HG02759 (cell line): ENCODE measurements around the gene RASL11A.
"Not testable (repeated sequence)": the region's sequence is repeated elsewhere in the genome, so short reads cannot be mapped to it uniquely, and the experiment has no call there.

Experiments
- ATAC-seq: cut with Tn5 transposase; IDR thresholded peaks from one replicate; pipeline ENCODE4 v1.9.1; 2021; ENCODE audit warnings: mild to moderate bottlenecking, moderate library complexity; ENCODE audit not compliant: unreplicated experiment

RASL11A gene

GRCh38 chr13:27296496-27296895 lies 25.9 kb downstream of the RASL11A start:
- ATAC-seq = no peak

GRCh38 chr13:27298849-27299248 lies 28.2 kb downstream of the RASL11A start:
- no peak for ATAC-seq

- ATAC-seq = not testable (repeated sequence)
Measured at GRCh38 chr13:27300406-27300805, 29.8 kb downstream of the RASL11A start.

GRCh38 chr13:27300941-27301586 lies 30.4 kb downstream of the RASL11A start:
- ATAC-seq = no peak

- ATAC-seq = no peak
Measured at GRCh38 chr13:27302643-27303262, 32.1 kb downstream of the RASL11A start.

GRCh38 chr13:27304099-27304498 lies 33.5 kb downstream of the RASL11A start:
- no peak for ATAC-seq

GRCh38 chr13:27304611-27305010 lies 34.0 kb downstream of the RASL11A start:
- ATAC-seq = no peak

GRCh38 chr13:27306364-27306763 lies 35.7 kb downstream of the RASL11A start:
- no peak for ATAC-seq

- ATAC-seq = no peak
Measured at GRCh38 chr13:27308941-27309340, 38.3 kb downstream of the RASL11A start.

- no peak for ATAC-seq
Measured at GRCh38 chr13:27309401-27309958, 38.9 kb downstream of the RASL11A start.

- no peak for ATAC-seq
Measured at GRCh38 chr13:27309967-27310598, 39.5 kb downstream of the RASL11A start.

- no peak for ATAC-seq
Measured at GRCh38 chr13:27310946-27311345, 40.3 kb downstream of the RASL11A start.

- no peak for ATAC-seq
Measured at GRCh38 chr13:27311518-27312210, 41.0 kb downstream of the RASL11A start.

- ATAC-seq = no peak
Measured at GRCh38 chr13:27313770-27314169, 43.1 kb downstream of the RASL11A start.

GRCh38 chr13:27319404-27319803 lies 48.8 kb downstream of the RASL11A start:
- no peak for ATAC-seq

- no peak for ATAC-seq
Measured at GRCh38 chr13:27321468-27322431, 51.1 kb downstream of the RASL11A start.

- ATAC-seq = not testable (repeated sequence)
Measured at GRCh38 chr13:27322443-27322842, 51.8 kb downstream of the RASL11A start.
